Esophagus muscularis mucosa (tissue), 3 donors: Measurements from ENCODE around the gene ZNF217.

Experiments
- POLR2A ChIP-seq: fragments of 450-650 bp; IDR thresholded peaks from one replicate; pipeline ENCODE4 v1.6.1; 2017; ENCODE audit warnings: antibody characterized with exemption, moderate library complexity, mild to moderate bottlenecking, low read depth
- TF ChIP-seq, protein P1 (sequence below), 3 experiments: fragments of 200-600 bp in 2 of 3; fragments of 450-650 bp in 1 of 3; sonication (generic) in 2 of 3; IDR thresholded peaks; one replicate each; pipeline ENCODE4 v1.5.1; 2017 to 2019; ENCODE audit warnings: antibody characterized with exemption in 3 of 3, mild to moderate bottlenecking in 2 of 3, moderate library complexity in 1 of 3

DNA sequence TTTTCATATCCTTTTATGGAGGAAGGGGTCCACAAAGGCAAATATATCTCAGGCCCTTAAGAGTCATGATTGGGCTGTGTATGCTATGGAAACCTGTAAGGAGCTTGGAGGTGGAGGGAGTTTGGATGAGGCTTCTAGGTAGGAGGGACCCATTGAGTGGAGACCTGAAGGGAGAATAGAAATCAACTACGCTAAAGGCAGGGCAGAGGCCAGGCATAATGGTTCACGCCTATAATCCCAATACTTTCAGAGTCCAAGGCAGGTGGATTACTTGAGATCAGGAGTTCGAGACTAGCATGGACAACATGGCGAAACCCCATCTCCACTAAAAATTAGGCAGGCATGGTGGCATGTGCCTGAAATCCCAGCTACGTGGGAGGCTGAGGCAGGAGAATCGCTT is 34.4 kb upstream of the ZNF217 start:
- TF ChIP-seq, protein P1, sequence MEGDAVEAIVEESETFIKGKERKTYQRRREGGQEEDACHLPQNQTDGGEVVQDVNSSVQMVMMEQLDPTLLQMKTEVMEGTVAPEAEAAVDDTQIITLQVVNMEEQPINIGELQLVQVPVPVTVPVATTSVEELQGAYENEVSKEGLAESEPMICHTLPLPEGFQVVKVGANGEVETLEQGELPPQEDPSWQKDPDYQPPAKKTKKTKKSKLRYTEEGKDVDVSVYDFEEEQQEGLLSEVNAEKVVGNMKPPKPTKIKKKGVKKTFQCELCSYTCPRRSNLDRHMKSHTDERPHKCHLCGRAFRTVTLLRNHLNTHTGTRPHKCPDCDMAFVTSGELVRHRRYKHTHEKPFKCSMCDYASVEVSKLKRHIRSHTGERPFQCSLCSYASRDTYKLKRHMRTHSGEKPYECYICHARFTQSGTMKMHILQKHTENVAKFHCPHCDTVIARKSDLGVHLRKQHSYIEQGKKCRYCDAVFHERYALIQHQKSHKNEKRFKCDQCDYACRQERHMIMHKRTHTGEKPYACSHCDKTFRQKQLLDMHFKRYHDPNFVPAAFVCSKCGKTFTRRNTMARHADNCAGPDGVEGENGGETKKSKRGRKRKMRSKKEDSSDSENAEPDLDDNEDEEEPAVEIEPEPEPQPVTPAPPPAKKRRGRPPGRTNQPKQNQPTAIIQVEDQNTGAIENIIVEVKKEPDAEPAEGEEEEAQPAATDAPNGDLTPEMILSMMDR (IDR thresholded peaks at IDR 0.05), result no peak
- TF ChIP-seq POLR2A, result no peak
